Left renal cortex interstitium (tissue), 4 donors: ENCODE measurements around the gene PBX1. TPM values are rescaled to one million over a fixed set of nuclear protein-coding genes. Genes with fewer than 3 reads are reported as not detected.
"Not testable (repeated sequence)": the region's sequence is repeated elsewhere in the genome, so short reads cannot be mapped to it uniquely, and the experiment has no call there.

Experiments
- DNase-seq, 4 donors: peaks; one replicate each; pipeline ENCODE4 v3.0.0-alpha.2; 2013; ENCODE audit warnings: low read depth in 4 of 4, low spot score in 2 of 4, missing footprints in 1 of 4
- polyA plus RNA-seq, 4 donors: library from polyadenylated mRNA; unstranded; fragments of 120-200 nt; gene quantifications; one replicate each; pipeline ENCODE4 v1.2.1, GENCODE V29; 2013; ENCODE audit not compliant: insufficient read length in 4 of 4

Gene PBX1
- polyA plus RNA-seq, 4 donors: 156 to 177 (median 163) TPM

- DNase-seq: peak in 1 of 4 donors; percentile 43
Measured at GRCh38 chr1:164636757-164637156, 77.8 kb downstream of the PBX1 start.

GRCh38 chr1:164637461-164638375 lies 78.7 kb downstream of the PBX1 start:
- no peak for DNase-seq

GRCh38 chr1:164638492-164639202 lies 79.7 kb downstream of the PBX1 start:
- no peak for DNase-seq

- DNase-seq: no peak
Measured at GRCh38 chr1:164640686-164641352, 81.8 kb downstream of the PBX1 start.

GRCh38 chr1:164641353-164641730 lies 82.4 kb downstream of the PBX1 start:
- DNase-seq: no peak

GRCh38 chr1:164643018-164643417 lies 84.0 kb downstream of the PBX1 start:
- DNase-seq: no peak

- DNase-seq: no peak
Measured at GRCh38 chr1:164644268-164644667, 85.3 kb downstream of the PBX1 start.

- no peak for DNase-seq
Measured at GRCh38 chr1:164644774-164645644, 86.0 kb downstream of the PBX1 start.

GRCh38 chr1:164645921-164646320 lies 86.9 kb downstream of the PBX1 start:
- DNase-seq: no peak

GRCh38 chr1:164647211-164647610 lies 88.2 kb downstream of the PBX1 start:
- DNase-seq: no peak

- no peak for DNase-seq
Measured at GRCh38 chr1:164648636-164649035, 89.7 kb downstream of the PBX1 start.

GRCh38 chr1:164649146-164649545 lies 90.2 kb downstream of the PBX1 start:
- DNase-seq: no peak

- no peak for DNase-seq
Measured at GRCh38 chr1:164650531-164650930, 91.5 kb downstream of the PBX1 start.

GRCh38 chr1:164651351-164651951 lies 92.5 kb downstream of the PBX1 start:
- DNase-seq: peak in 1 of 4 donors; percentile 44

GRCh38 chr1:164652969-164653368 lies 94.0 kb downstream of the PBX1 start:
- DNase-seq: not testable (repeated sequence)

GRCh38 chr1:164653705-164654104 lies 94.7 kb downstream of the PBX1 start:
- DNase-seq: no peak

GRCh38 chr1:164654200-164654599 lies 95.2 kb downstream of the PBX1 start:
- DNase-seq: no peak

GRCh38 chr1:164658864-164659263 lies 99.9 kb downstream of the PBX1 start:
- no peak for DNase-seq

- DNase-seq: peak in 1 of 4 donors; percentile 54
Measured at GRCh38 chr1:164659621-164660411, 100.8 kb downstream of the PBX1 start.
